Subcutaneous abdominal adipose tissue (tissue), 5 donors: ENCODE results near the gene TBC1D23.
"Not testable (repeated sequence)": the region's sequence is repeated elsewhere in the genome, so short reads cannot be mapped to it uniquely, and the experiment has no call there.

Experiments
- H3K27ac ChIP-seq: one replicate; pipeline ENCODE4 v1.7.0; 2013; ENCODE audit warnings: low read depth, mild to moderate bottlenecking, inconsistent platforms, low read length, moderate library complexity
- H3K27me3 ChIP-seq, 5 donors: one replicate each; pipeline ENCODE4 v1.7.0; 2013; ENCODE audit warnings: low read length in 5 of 5, inconsistent platforms in 1 of 5; ENCODE audit not compliant: control insufficient read depth in 5 of 5, insufficient read depth in 4 of 5
- H3K36me3 ChIP-seq, 5 donors: one replicate each; pipeline ENCODE4 v1.7.0; 2013; ENCODE audit warnings: low read length in 5 of 5; ENCODE audit not compliant: control insufficient read depth in 5 of 5, insufficient read depth in 5 of 5
- H3K4me1 ChIP-seq, 5 donors: one replicate each; pipeline ENCODE4 v1.7.0; 2013; ENCODE audit warnings: low read length in 5 of 5, mild to moderate bottlenecking in 3 of 5, moderate library complexity in 1 of 5; ENCODE audit not compliant: control insufficient read depth in 5 of 5, insufficient read depth in 5 of 5
- H3K4me3 ChIP-seq, 5 donors: one replicate each; pipeline ENCODE4 v1.7.0; 2013; ENCODE audit warnings: low read length in 5 of 5, low read depth in 1 of 5
- H3K9ac ChIP-seq, 5 donors: one replicate each; pipeline ENCODE4 v1.7.0; 2013; ENCODE audit warnings: low read length in 5 of 5, mild to moderate bottlenecking in 4 of 5, moderate library complexity in 3 of 5
- H3K9me3 ChIP-seq, 5 donors: one replicate each; pipeline ENCODE4 v1.7.0; 2013; ENCODE audit warnings: low read length in 5 of 5; ENCODE audit not compliant: control insufficient read depth in 5 of 5
- donor health status: healthy.
- donor health status: healthy.
- donor health status: healthy.
- donor health status: healthy.
- donor health status: healthy.

The TBC1D23 gene

DNA sequence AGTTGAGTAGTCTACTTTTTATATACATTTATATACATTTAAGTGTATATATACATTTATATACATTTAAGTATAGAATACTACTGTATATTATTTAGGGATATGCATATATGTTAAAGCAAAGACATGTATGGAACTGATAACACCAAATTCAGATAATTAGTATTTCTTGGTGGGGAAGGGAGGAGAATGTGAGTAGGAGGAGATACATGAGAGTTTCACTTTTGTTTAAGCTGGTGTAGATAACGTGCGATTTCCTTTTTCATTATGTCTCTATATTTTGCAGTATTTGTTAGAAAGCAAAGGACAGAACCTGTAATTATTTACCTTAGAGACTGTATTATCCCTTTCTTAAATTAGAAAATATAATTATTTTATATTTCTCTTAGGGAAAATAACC lies 57.1 kb downstream of the TBC1D23 start:
- H3K9me3 ChIP-seq = no peaks in the 10 kb centered on the region
- H3K27me3 ChIP-seq = no peaks in the 10 kb centered on the region
- no peak overlapping the region for H3K27ac ChIP-seq
- H3K4me3 ChIP-seq = no peak overlapping the region
- H3K9ac ChIP-seq = no peak overlapping the region
- H3K36me3 ChIP-seq = peaks cover 9 to 40% (median 24%) of the 10 kb centered on the region in 5 donors
- H3K4me1 ChIP-seq = peaks cover 0 to 7% (median 0%) of the 10 kb centered on the region in 5 donors

- H3K36me3 ChIP-seq = peaks cover 9 to 35% (median 25%) of the 10 kb centered on the region in 5 donors
- H3K4me1 ChIP-seq = peaks cover 0 to 16% (median 2%) of the 10 kb centered on the region in 5 donors
- H3K9me3 ChIP-seq = no peaks in the 10 kb centered on the region
- no peak overlapping the region for H3K27ac ChIP-seq
- H3K27me3 ChIP-seq = no peaks in the 10 kb centered on the region
- H3K4me3 ChIP-seq = no peak overlapping the region
- no peak overlapping the region for H3K9ac ChIP-seq
Observed at GRCh38 chr3:100319951-100320350, 59.2 kb downstream of the TBC1D23 start.

GRCh38 chr3:100324044-100324443 lies 63.3 kb downstream of the TBC1D23 start:
- Histone ChIP-seq H3K9me3 (no peaks in the 10 kb centered on the region), H3K4me1 (peaks cover 0 to 9% (median 2%) of the 10 kb centered on the region in 5 donors), H3K36me3 (peaks cover 10 to 32% (median 24%) of the 10 kb centered on the region in 5 donors), H3K27me3 (no peaks in the 10 kb centered on the region), H3K4me3 (no peak overlapping the region), H3K9ac (peak overlapping the region in 1 of 5 donors; percentile 30), H3K27ac (peak overlapping the region; percentile 7)

DNA sequence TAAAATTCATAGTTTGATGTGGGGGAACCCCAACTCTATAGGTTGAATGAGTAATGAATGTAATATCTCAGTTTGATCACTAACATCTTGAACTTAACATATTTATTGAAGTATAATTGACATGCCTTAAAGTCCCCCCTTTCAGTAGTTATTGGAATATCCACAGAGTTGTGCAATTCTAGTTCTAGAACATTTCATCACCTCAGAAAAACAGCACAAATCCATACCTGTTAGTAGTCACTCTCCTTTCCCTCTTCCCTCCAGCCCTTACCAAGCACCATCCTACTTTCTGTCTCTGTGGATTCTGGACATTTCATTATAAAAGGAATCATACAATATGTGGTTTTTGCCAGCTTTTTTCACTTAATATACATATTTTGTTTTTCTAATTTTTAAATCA lies 65.0 kb downstream of the TBC1D23 start:
- H3K27ac ChIP-seq = no peak overlapping the region
- H3K36me3 ChIP-seq = peaks cover 5 to 17% (median 9%) of the 10 kb centered on the region in 5 donors
- H3K27me3 ChIP-seq = no peaks in the 10 kb centered on the region
- no peak overlapping the region for H3K4me3 ChIP-seq
- H3K9ac ChIP-seq = no peak overlapping the region
- no peaks in the 10 kb centered on the region for H3K9me3 ChIP-seq
- peaks cover 0 to 9% (median 2%) of the 10 kb centered on the region in 5 donors for H3K4me1 ChIP-seq

- not testable (repeated sequence) for H3K27me3 ChIP-seq, H3K27ac ChIP-seq, H3K4me3 ChIP-seq, H3K36me3 ChIP-seq, H3K9me3 ChIP-seq, H3K9ac ChIP-seq, H3K4me1 ChIP-seq
Observed at GRCh38 chr3:100327377-100327776, 66.6 kb downstream of the TBC1D23 start.

DNA sequence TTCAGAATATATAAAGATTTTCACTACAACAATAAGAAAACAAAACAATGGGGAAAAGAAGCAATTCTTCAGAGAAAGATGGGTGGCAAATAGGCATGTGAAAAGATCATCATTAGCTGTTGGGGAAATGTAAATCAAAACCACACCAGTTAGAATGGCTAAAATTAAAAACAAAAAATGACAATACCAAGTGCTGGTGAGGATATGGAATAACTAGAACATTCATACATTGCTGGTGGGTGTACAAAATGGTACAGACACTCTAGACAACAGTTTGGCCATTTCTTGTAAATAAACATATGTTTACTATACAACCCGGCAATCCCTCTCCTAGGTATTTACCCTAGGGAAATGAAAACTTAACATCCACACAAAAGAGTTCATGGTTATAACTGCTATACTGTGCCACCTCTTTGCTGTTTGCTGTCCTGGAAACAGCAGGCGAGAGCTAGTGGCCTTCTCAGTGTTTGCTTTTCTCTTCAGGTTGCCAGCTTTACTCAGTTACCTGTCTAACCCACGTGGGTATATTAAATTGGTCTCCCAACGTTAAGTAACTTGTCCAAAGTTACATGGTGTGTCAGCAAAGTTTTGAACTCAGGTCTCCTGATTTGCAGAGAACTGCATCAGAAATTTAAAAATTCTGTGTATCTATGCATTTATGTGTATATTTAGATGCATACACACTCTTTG lies 69.2 kb downstream of the TBC1D23 start:
- Histone ChIP-seq H3K27ac (no peak overlapping the region), H3K36me3 (peaks cover 0 to 9% (median 5%) of the 10 kb centered on the region in 5 donors), H3K27me3 (no peaks in the 10 kb centered on the region), H3K9me3 (no peaks in the 10 kb centered on the region), H3K4me3 (no peak overlapping the region), H3K9ac (no peak overlapping the region), H3K4me1 (peaks cover 2 to 8% (median 6%) of the 10 kb centered on the region in 5 donors)

DNA sequence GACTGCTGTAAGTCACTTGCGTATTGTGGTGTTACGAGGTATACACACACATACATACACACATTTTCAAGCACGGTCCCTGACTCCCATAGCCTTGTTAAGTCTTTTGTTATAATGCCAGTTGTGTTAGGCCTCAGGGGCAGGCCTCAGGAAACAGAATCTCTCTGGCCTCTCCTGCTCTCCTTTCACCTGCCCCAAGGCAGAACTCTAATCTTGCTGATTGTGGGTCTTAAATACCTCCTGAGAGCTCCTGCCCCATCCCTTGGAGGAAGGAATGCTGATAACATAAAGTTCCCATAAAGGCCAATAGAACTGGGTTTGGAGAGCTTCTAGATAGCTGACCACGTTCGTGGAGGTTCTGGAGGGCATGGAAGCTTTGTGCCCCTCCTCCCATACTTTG lies 69.9 kb downstream of the TBC1D23 start:
- H3K4me3 ChIP-seq = no peak overlapping the region
- H3K27ac ChIP-seq = no peak overlapping the region
- H3K27me3 ChIP-seq = no peaks in the 10 kb centered on the region
- H3K36me3 ChIP-seq = peaks cover 0 to 7% (median 3%) of the 10 kb centered on the region in 5 donors
- H3K9ac ChIP-seq = no peak overlapping the region
- no peaks in the 10 kb centered on the region for H3K9me3 ChIP-seq
- peaks cover 2 to 15% (median 13%) of the 10 kb centered on the region in 5 donors for H3K4me1 ChIP-seq

GRCh38 chr3:100331660-100332059 lies 70.9 kb downstream of the TBC1D23 start:
- no peak overlapping the region for H3K27ac ChIP-seq
- no peak overlapping the region for H3K4me3 ChIP-seq
- H3K36me3 ChIP-seq = peaks cover 0 to 2% (median 0%) of the 10 kb centered on the region in 5 donors
- no peaks in the 10 kb centered on the region for H3K9me3 ChIP-seq
- H3K9ac ChIP-seq = no peak overlapping the region
- H3K4me1 ChIP-seq = peaks cover 2 to 17% (median 14%) of the 10 kb centered on the region in 5 donors
- no peaks in the 10 kb centered on the region for H3K27me3 ChIP-seq

- H3K4me1 ChIP-seq = peaks cover 2 to 17% (median 14%) of the 10 kb centered on the region in 5 donors
- H3K27me3 ChIP-seq = no peaks in the 10 kb centered on the region
- H3K9ac ChIP-seq = no peak overlapping the region
- H3K9me3 ChIP-seq = no peaks in the 10 kb centered on the region
- H3K27ac ChIP-seq = no peak overlapping the region
- H3K36me3 ChIP-seq = peaks cover 0 to under 1% (median 0%) of the 10 kb centered on the region in 5 donors
- no peak overlapping the region for H3K4me3 ChIP-seq
Observed at GRCh38 chr3:100333051-100333450, 72.3 kb downstream of the TBC1D23 start.

GRCh38 chr3:100333970-100334487 lies 73.2 kb downstream of the TBC1D23 start:
- H3K9me3 ChIP-seq = no peaks in the 10 kb centered on the region
- H3K27me3 ChIP-seq = no peaks in the 10 kb centered on the region
- H3K4me1 ChIP-seq = peaks cover 2 to 17% (median 14%) of the 10 kb centered on the region in 5 donors
- peak overlapping the region; percentile 56 to 89 (median 81) for H3K9ac ChIP-seq
- H3K4me3 ChIP-seq = peak overlapping the region; percentile 73 to 97 (median 91)
- peaks cover 0 to 4% (median 0%) of the 10 kb centered on the region in 5 donors for H3K36me3 ChIP-seq
- peak overlapping the region; percentile 49 for H3K27ac ChIP-seq
